Naive thymus-derived CD4-positive, alpha-beta T cell (primary cell): ENCODE data around the gene MRPL49. TPM values are rescaled to one million over a fixed set of nuclear protein-coding genes. Genes with fewer than 3 reads are reported as not detected.

ENCODE experiments used
- ATAC-seq: fragments of 150-1000 bp; cut with Tn5 transposase; 2 replicates; pipeline ENCODE4 v1.10.0; 2021; ENCODE audit warnings: mild to moderate bottlenecking, moderate library complexity
- CTCF ChIA-PET: fragments of 350-600 bp; sonication (Branson Sonifier 250); formaldehyde crosslinking; loops from one replicate; lab custom pipeline; 2021; ENCODE audit warnings: antibody characterized with exemption; lab: Charles Lee
- POLR2A ChIA-PET: fragments of 350-600 bp; sonication (Branson Sonifier 250); formaldehyde crosslinking; loops from one replicate; lab custom pipeline; 2021; ENCODE audit warnings: antibody characterized with exemption, inconsistent platforms; lab: Charles Lee
- DNase-seq, 9 donors: peaks; one replicate each; pipeline versions ENCODE4 v3.0.0 to v3.0.0-alpha.2; 2020 to 2022; ENCODE audit warnings: mixed read lengths in 1 of 9
- H3K27ac ChIP-seq: one replicate; pipeline ENCODE4 v1.7.0; 2013; ENCODE audit warnings: mild to moderate bottlenecking, low read depth, low read length, moderate library complexity
- H3K27me3 ChIP-seq, 2 donors: one replicate each; pipeline ENCODE4 v1.7.0; 2013; ENCODE audit warnings: low read length in 2 of 2, mild to moderate bottlenecking in 2 of 2, moderate library complexity in 2 of 2; ENCODE audit not compliant: control insufficient read depth in 2 of 2, insufficient read depth in 2 of 2
- H3K36me3 ChIP-seq, 3 experiments: 1 replicate in 2 of 3; 2 replicates in 1 of 3; pipeline ENCODE4 v1.7.0; 2013; ENCODE audit warnings: low read length in 3 of 3, mild to moderate bottlenecking in 3 of 3, moderate library complexity in 1 of 3; ENCODE audit not compliant: insufficient read depth in 3 of 3, control insufficient read depth in 2 of 3
- H3K4me1 ChIP-seq, 2 donors: one replicate each; pipeline ENCODE4 v1.7.0; 2013; ENCODE audit warnings: low read length in 2 of 2, mild to moderate bottlenecking in 2 of 2, moderate library complexity in 1 of 2; ENCODE audit not compliant: control insufficient read depth in 2 of 2, insufficient read depth in 2 of 2
- H3K4me3 ChIP-seq: 2 replicates; pipeline ENCODE4 v1.7.0; 2013; ENCODE audit warnings: mild to moderate bottlenecking, low read length
- H3K9me3 ChIP-seq, 3 experiments: 1 replicate in 2 of 3; 2 replicates in 1 of 3; pipeline ENCODE4 v1.7.0; 2013; ENCODE audit warnings: low read length in 3 of 3; ENCODE audit not compliant: control insufficient read depth in 2 of 3
- H3K27ac Mint-ChIP-seq, 9 donors: one replicate each; pipeline ENCODE4 v1.8.0; 2020 to 2022; ENCODE audit warnings: mixed read lengths in 9 of 9, mild to moderate bottlenecking in 8 of 9, moderate library complexity in 5 of 9, inconsistent platforms in 2 of 9
- H3K27me3 Mint-ChIP-seq, 5 donors: one replicate each; pipeline ENCODE4 v1.8.0; 2021 to 2022; ENCODE audit warnings: mixed read lengths in 5 of 5, mild to moderate bottlenecking in 1 of 5
- H3K36me3 Mint-ChIP-seq, 5 donors: one replicate each; pipeline ENCODE4 v1.8.0; 2020 to 2022; ENCODE audit warnings: mixed read lengths in 5 of 5, mild to moderate bottlenecking in 3 of 5, inconsistent platforms in 1 of 5
- H3K4me1 Mint-ChIP-seq, 7 donors: one replicate each; pipeline ENCODE4 v1.8.0; 2020 to 2022; ENCODE audit warnings: mixed read lengths in 7 of 7, mild to moderate bottlenecking in 3 of 7, inconsistent platforms in 1 of 7
- H3K4me3 Mint-ChIP-seq, 10 donors: one replicate each; pipeline ENCODE4 v1.8.0; 2020 to 2022; ENCODE audit warnings: mild to moderate bottlenecking in 10 of 10, mixed read lengths in 10 of 10, moderate library complexity in 6 of 10, inconsistent platforms in 2 of 10
- H3K9me3 Mint-ChIP-seq, 11 donors: one replicate each; pipeline ENCODE4 v1.8.0; 2020 to 2022; ENCODE audit warnings: mixed read lengths in 11 of 11, mild to moderate bottlenecking in 4 of 11, inconsistent platforms in 1 of 11, moderate library complexity in 1 of 11
- intact Hi-C, 2 donors: fragments of 100-400 bp; cut with micrococcal nuclease; formaldehyde crosslinking; loops; one replicate each; pipeline ENCODE4 v1.15.1; 2023
- polyA plus RNA-seq, 2 donors: library from polyadenylated mRNA; unstranded; fragments of 300-500 nt; fragmentation: Illumina TruSeq; gene quantifications; one replicate each; pipeline ENCODE4 v1.2.3, GENCODE V29; 2021
- total RNA-seq, 6 experiments: library from RNA in 5 of 6; stranded (reverse) in 5 of 6; gene quantifications; 1 replicate in 5 of 6; 2 replicates in 1 of 6; pipeline ENCODE4 v1.2.3 and lab custom pipeline; 2021 to 2026

Gene MRPL49
- 10 to 100 TPM; 38.1 to 65.5 (median 51.9) TPM for total RNA-seq
- polyA plus RNA-seq, result 100 to 1,000 TPM in 1 of 2 donors, 10 to 100 TPM in 1; 93.7 to 102 TPM
- total RNA-seq (lab: John Stamatoyannopoulos, UW), result 42.8 reads per million, percentile 68 among the genes with 10 or more reads in this experiment

GRCh38 chr11:65121865-65122696 lies at the start of gene MRPL49, which contains the start of gene FAU:
Gene MRPL49 (plus strand): TSS chr11:65122321. CDS start chr11:65122347, 26 bp downstream.
Gene FAU (minus strand): TSS chr11:65122134. CDS start chr11:65121813, 321 bp downstream.
- no peaks in the 10 kb centered on the region for H3K27me3 ChIP-seq
- Mint-ChIP-seq H3K4me1 (peaks cover 17 to 62% (median 49%) of the 10 kb centered on the region in 7 donors), H3K4me3 (peak within 1 kb of the TSS; percentile 98 to 100 (median 99)), H3K36me3 (peaks cover 0 to 43% (median 35%) of the 10 kb centered on the region in 5 donors), H3K9me3 (peaks cover 0 to 5% (median 0%) of the 10 kb centered on the region in 11 donors), H3K27ac (peak within 1 kb of the TSS; percentile 98 to 100 (median 100)), H3K27me3 (no peaks in the 10 kb centered on the region)
- DNase-seq (peak; percentile 91 to 99 (median 98)), ATAC-seq (peak; percentile 86)
- ChIA-PET POLR2A (interaction anchor here (0.8 to 9.9 kb wide), 34 partner anchors 11 to 804 kb away, joined by 3 to 237 read pairs (median 5); partner anchors contain the start of genes ARL2, ATG2A, CAPN1 and MAJIN), CTCF (interaction anchor here (0.7 to 3.1 kb wide), 10 partner anchors 9 to 343 kb away, joined by 3 to 48 read pairs (median 4); partner anchors contain the start of genes ARL2, SYVN1 and TM7SF2)
- H3K27ac ChIP-seq, result peak within 1 kb of the TSS; percentile 99
- peak within 1 kb of the TSS; percentile 99 for H3K4me3 ChIP-seq
- peaks cover 15 to 20% of the 10 kb centered on the region in 2 donors for H3K4me1 ChIP-seq
- peaks cover 24 to 63% (median 28%) of the 10 kb centered on the region in 3 experiments for H3K36me3 ChIP-seq
- intact Hi-C loops, result loop anchor here (1.0 to 2.0 kb wide), 13 partner anchors 11 to 1223 kb away; partner anchors contain the start of genes CAPN1 (in 2 of the 2), CDCA5 (in 2 of the 2), SNX15 (in 2 of the 2) and ZFPL1 (in 2 of the 2)
- no peaks in the 10 kb centered on the region for H3K9me3 ChIP-seq

GRCh38 chr11:65072631-65072966 lies 49.5 kb upstream of the MRPL49 start:
- intact Hi-C loops, result no loop called here
- no peak overlapping the region for H3K27ac ChIP-seq
- peaks cover 0 to 10% (median 0%) of the 10 kb centered on the region in 7 donors for H3K4me1 Mint-ChIP-seq

GRCh38 chr11:65077451-65077850 lies 44.7 kb upstream of the MRPL49 start:
- CTCF ChIA-PET, result interaction anchor here (1.3 to 1.4 kb wide), 2 partner anchors 14 to 62 kb away, joined by 3 to 5 read pairs; no protein-coding TSS in a partner anchor
- Mint-ChIP-seq H3K4me3 (no peak overlapping the region), H3K9me3 (peaks cover 0 to 2% (median 0%) of the 10 kb centered on the region in 11 donors), H3K27me3 (no peaks in the 10 kb centered on the region), H3K36me3 (peaks cover 0 to 11% (median 0%) of the 10 kb centered on the region in 5 donors), H3K4me1 (peaks cover 3 to 42% (median 7%) of the 10 kb centered on the region in 7 donors), H3K27ac (peak overlapping the region in 4 of 9 donors; percentile 9 to 83 (median 48))
- H3K4me3 ChIP-seq, result no peak overlapping the region
- ATAC-seq (no peak), DNase-seq (no peak)
- intact Hi-C loops, result no loop called here
- no peaks in the 10 kb centered on the region for H3K27me3 ChIP-seq
- POLR2A ChIA-PET, result no interaction called here
- H3K9me3 ChIP-seq, result no peaks in the 10 kb centered on the region
- no peak overlapping the region for H3K27ac ChIP-seq
- H3K36me3 ChIP-seq, result no peaks in the 10 kb centered on the region
- no peaks in the 10 kb centered on the region for H3K4me1 ChIP-seq

More at GRCh38 chr11:65072631-65072966, 49.5 kb upstream of the MRPL49 start:
- H3K27me3 ChIP-seq, result no peaks in the 10 kb centered on the region
- ATAC-seq (no peak), DNase-seq (no peak)
- no peaks in the 10 kb centered on the region for H3K9me3 ChIP-seq
- Mint-ChIP-seq H3K27me3 (no peaks in the 10 kb centered on the region), H3K36me3 (peaks cover 0 to 2% (median 0%) of the 10 kb centered on the region in 5 donors), H3K4me3 (no peak overlapping the region), H3K9me3 (no peaks in the 10 kb centered on the region), H3K27ac (peak overlapping the region in 1 of 9 donors; percentile 32)
- H3K4me1 ChIP-seq, result no peaks in the 10 kb centered on the region
- POLR2A ChIA-PET, result no interaction called here
- no peaks in the 10 kb centered on the region for H3K36me3 ChIP-seq
- H3K4me3 ChIP-seq, result no peak overlapping the region
- CTCF ChIA-PET, result no interaction called here

GRCh38 chr11:65078151-65078550 lies 44.0 kb upstream of the MRPL49 start:
- Mint-ChIP-seq H3K4me3 (peak overlapping the region in 1 of 10 donors; percentile 48), H3K27me3 (no peaks in the 10 kb centered on the region), H3K27ac (peak overlapping the region; percentile 9 to 83 (median 63)), H3K36me3 (peaks cover 0 to 15% (median 0%) of the 10 kb centered on the region in 5 donors), H3K4me1 (peaks cover 3 to 48% (median 7%) of the 10 kb centered on the region in 7 donors), H3K9me3 (peaks cover 0 to 2% (median 0%) of the 10 kb centered on the region in 11 donors)
- Histone ChIP-seq H3K4me3 (no peak overlapping the region), H3K9me3 (no peaks in the 10 kb centered on the region), H3K4me1 (no peaks in the 10 kb centered on the region), H3K27ac (no peak overlapping the region), H3K36me3 (no peaks in the 10 kb centered on the region), H3K27me3 (no peaks in the 10 kb centered on the region)
- ChIA-PET CTCF (interaction anchor here (1.3 to 2.0 kb wide), 2 partner anchors 63 to 66 kb away, joined by 5 to 6 read pairs; no protein-coding TSS in a partner anchor), POLR2A (interaction anchor here (0.6 kb wide), 2 partner anchors 25 to 40 kb away, joined by 3 read pairs; no protein-coding TSS in a partner anchor)
- intact Hi-C loops, result loop anchor here (1.0 to 2.0 kb wide), 4 partner anchors 19 to 65 kb away; partner anchors contain the start of genes SAC3D1 (in 1 of the 2), SNX15 (in 1 of the 2) and VPS51 (in 1 of the 2)
- DNase-seq, result peak; percentile 47 to 71 (median 64)
- ATAC-seq, result peak; percentile 97

- ATAC-seq (no peak), DNase-seq (no peak)
- H3K36me3 ChIP-seq, result no peaks in the 10 kb centered on the region
- peaks cover 0 to 5% (median 0%) of the 10 kb centered on the region in 11 donors for H3K9me3 Mint-ChIP-seq
- H3K4me3 ChIP-seq, result no peak overlapping the region
- ChIA-PET POLR2A (interaction anchor here (0.9 kb wide), 1 partner anchor 52 kb away, joined by 3 read pairs; the partner anchor contains the start of gene SNX15), CTCF (interaction anchor here (2.0 kb wide), 1 partner anchor 66 kb away, joined by 6 read pairs; no protein-coding TSS in a partner anchor)
- no peaks in the 10 kb centered on the region for H3K9me3 ChIP-seq
- peak overlapping the region in 1 of 10 donors; percentile 48 for H3K4me3 Mint-ChIP-seq
- peak overlapping the region in 3 of 9 donors; percentile 49 to 83 (median 71) for H3K27ac Mint-ChIP-seq
- intact Hi-C loops, result loop anchor here (1.0 to 2.0 kb wide), 4 partner anchors 18 to 66 kb away; partner anchors contain the start of genes SAC3D1 (in 1 of the 2), SNX15 (in 1 of the 2) and VPS51 (in 1 of the 2)
- peaks cover 3 to 4% of the 10 kb centered on the region in 2 donors for H3K4me1 ChIP-seq
- peaks cover 7 to 51% (median 14%) of the 10 kb centered on the region in 7 donors for H3K4me1 Mint-ChIP-seq
- H3K27me3 Mint-ChIP-seq, result peaks cover 0 to 2% (median 0%) of the 10 kb centered on the region in 5 donors
- H3K36me3 Mint-ChIP-seq, result peaks cover 0 to 15% (median 0%) of the 10 kb centered on the region in 5 donors
- no peak overlapping the region for H3K27ac ChIP-seq
- H3K27me3 ChIP-seq, result no peaks in the 10 kb centered on the region
Observed at GRCh38 chr11:65078786-65079342, 43.3 kb upstream of the MRPL49 start.
